HG03175 (cell line): ENCODE data around the gene FAM83C.
A peak's percentile ranks its signal among the peaks of the same experiment; 100 is the strongest.
"Not testable (repeated sequence)": the region's sequence is repeated elsewhere in the genome, so short reads cannot be mapped to it uniquely, and the experiment has no call there.

Experiments
- ATAC-seq: cut with Tn5 transposase; IDR thresholded peaks from one replicate; pipeline ENCODE4 v1.9.1; 2021; ENCODE audit warnings: mild to moderate bottlenecking, moderate library complexity; ENCODE audit not compliant: unreplicated experiment

FAM83C gene

GRCh38 chr20:35270021-35270902 is 22.0 kb downstream of the FAM83C start:
- ATAC-seq = no peak

GRCh38 chr20:35269055-35269781 is 23.0 kb downstream of the FAM83C start:
- ATAC-seq = no peak

GRCh38 chr20:35267092-35267491 is 25.1 kb downstream of the FAM83C start:
- no peak for ATAC-seq

GRCh38 chr20:35264755-35265154 is 27.5 kb downstream of the FAM83C start:
- ATAC-seq = no peak

GRCh38 chr20:35263532-35264341 is 28.5 kb downstream of the FAM83C start:
- no peak for ATAC-seq

- not testable (repeated sequence) for ATAC-seq
Observed at GRCh38 chr20:35262731-35263531, 29.3 kb downstream of the FAM83C start.

GRCh38 chr20:35262321-35262720 is 29.9 kb downstream of the FAM83C start:
- ATAC-seq = not testable (repeated sequence)

GRCh38 chr20:35260426-35260825 is 31.8 kb downstream of the FAM83C start:
- ATAC-seq = no peak

- ATAC-seq = no peak
Observed at GRCh38 chr20:35257175-35257909, 34.9 kb downstream of the FAM83C start.

GRCh38 chr20:35254448-35254999 is 37.7 kb downstream of the FAM83C start:
- no peak for ATAC-seq

DNA sequence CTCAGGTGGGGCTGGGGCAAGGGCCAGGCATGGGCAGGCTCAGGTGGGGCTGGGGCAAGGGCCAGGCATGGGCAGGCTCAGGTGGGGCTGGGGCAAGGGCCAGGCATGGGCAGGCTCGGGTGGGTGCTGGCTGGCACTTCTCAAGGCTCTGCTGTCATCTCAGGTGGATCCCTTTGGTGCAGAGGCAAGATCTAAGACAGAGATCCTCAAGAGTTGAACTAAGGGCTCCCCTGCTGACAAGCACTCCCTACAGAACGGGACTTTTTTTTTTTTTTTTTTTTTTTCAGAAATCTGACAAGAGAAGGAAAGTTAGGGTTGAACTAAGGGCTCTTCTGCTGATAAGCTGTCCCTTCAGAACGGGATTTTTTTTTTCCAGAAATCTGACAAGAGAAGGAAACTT is 39.2 kb downstream of the FAM83C start:
- ATAC-seq = no peak

- peak; percentile 15 for ATAC-seq
Observed at GRCh38 chr20:35252598-35252997, 39.6 kb downstream of the FAM83C start.

- peak; percentile 83 for ATAC-seq
Observed at GRCh38 chr20:35252037-35252461, 40.2 kb downstream of the FAM83C start.

DNA sequence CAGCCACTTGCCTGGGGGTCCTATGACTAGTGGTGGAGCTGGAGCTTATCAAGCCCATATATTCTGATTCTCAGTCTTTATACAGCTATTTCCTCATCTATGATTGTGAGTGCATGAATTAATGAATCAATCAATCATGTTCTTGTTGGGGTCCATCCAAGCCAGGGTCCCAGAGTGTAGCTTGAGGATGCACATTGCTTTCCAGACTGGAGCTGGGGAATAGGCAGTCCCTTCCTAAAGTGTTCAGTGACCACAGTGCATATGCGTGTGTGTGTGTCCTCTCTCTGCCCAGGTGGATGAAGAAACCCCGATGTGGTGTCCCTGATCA is 40.6 kb downstream of the FAM83C start:
- no peak for ATAC-seq

DNA sequence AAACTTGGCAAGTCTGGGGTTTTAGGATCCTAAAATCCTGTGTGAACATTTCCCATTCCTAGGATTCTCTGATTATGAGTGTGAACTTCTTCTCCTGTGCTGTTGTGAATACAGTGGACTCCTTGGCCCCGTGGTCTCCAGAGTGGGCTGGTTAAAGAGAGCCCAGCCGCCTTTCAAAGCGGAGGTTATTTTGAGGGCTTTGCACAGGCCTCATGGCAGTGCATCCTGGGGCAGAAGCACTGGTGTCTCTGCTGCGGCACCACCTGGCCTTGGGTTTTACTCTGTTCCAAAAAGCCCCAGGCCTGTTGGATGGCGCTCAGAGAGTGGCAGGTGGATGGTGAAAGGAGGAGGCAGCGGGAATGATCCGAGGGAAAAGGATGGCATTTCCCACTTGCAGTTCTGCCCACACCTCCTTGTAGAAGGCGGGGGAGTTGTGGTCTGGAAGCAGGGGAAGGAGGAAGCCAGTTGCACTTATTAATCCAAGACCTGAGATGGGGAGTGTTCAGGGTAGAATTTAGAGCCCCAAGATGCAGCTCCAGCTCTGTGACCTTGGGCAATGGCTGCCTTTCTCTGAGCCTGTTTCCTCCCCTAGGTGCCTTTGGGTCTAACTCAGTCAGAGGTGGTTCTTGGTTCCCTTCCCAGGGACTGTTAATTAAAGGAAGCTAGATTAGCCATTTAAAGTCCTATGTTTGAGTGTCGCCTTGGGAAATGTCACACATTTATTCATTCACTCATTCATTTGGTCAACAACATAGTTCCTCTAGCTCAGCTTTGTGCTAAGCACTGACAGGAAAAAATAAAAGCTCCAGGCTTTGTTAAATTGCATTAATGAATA is 43.4 kb downstream of the FAM83C start:
- no peak for ATAC-seq

DNA sequence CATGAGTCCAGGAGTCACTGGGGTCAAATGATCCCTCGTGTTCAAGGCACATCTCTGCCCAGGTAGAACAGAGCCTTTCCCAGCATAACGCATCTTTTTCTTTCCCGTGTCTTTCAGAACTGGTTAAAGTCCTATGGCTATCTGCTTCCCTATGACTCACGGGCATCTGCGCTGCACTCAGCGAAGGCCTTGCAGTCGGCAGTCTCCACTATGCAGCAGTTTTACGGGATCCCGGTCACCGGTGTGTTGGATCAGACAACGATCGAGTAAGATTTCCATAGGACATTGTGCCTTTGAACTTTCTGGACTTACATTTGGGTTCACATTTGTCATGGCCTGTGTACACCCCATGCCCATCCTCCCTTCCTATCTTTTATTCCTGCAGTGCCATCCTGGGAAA is 45.5 kb downstream of the FAM83C start:
- ATAC-seq = no peak

- no peak for ATAC-seq
Observed at GRCh38 chr20:35243986-35244385, 48.2 kb downstream of the FAM83C start.

GRCh38 chr20:35243317-35243716 is 48.9 kb downstream of the FAM83C start:
- no peak for ATAC-seq
